ENCODE results near the gene DMPK. TPM values are rescaled to one million over a fixed set of nuclear protein-coding genes. Genes with fewer than 3 reads are reported as not detected.

DMPK gene
- total and polyA plus RNA-seq, 9 of the 15 experiments (the other 6 are each of a cell fraction or from before 2014, with no cell fraction given) = 0.24 to 31.3 (median 7.3) TPM

- no peak for TF ChIP-seq SOX6 (IDR thresholded peaks at IDR 0.05)
- TF ChIP-seq TEAD4 (IDR thresholded peaks at IDR 0.05; ENCODE audit: low read length) = no peak
- no peak for TF ChIP-seq TEAD4 (CRISPR knock-in tag; IDR thresholded peaks at IDR 0.05; ENCODE audit: borderline replicate concordance)
- TF ChIP-seq ZNF551 (CRISPR knock-in tag; IDR thresholded peaks at IDR 0.05) = no peak
- TF ChIP-seq NR3C1 (CRISPR knock-in tag; IDR thresholded peaks at IDR 0.05) = no peak
- no peak for TF ChIP-seq ETV6 (IDR thresholded peaks at IDR 0.05; ENCODE audit: borderline replicate concordance in 1 of 2, low read depth in 2 of 2, low read length in 1 of 2)
- TF ChIP-seq ETV6 (CRISPR knock-in tag; IDR thresholded peaks at IDR 0.05; ENCODE audit: borderline replicate concordance) = no peak
- TF ChIP-seq BHLHE40 (IDR thresholded peaks at IDR 0.05; ENCODE audit: low read length) = no peak
- TF ChIP-seq C11orf30 (IDR thresholded peaks at IDR 0.05; ENCODE audit: low read depth) = no peak
- no peak for TF ChIP-seq RAD51 (IDR thresholded peaks at IDR 0.05; ENCODE audit: borderline replicate concordance, low read depth)
- no peak for TF ChIP-seq RBM17 (IDR thresholded peaks at IDR 0.05; ENCODE audit: borderline replicate concordance, low read depth, low read length)
- TF ChIP-seq YBX1 (IDR thresholded peaks at IDR 0.05) = no peak
- no peak for TF ChIP-seq E2F5 (CRISPR knock-in tag; IDR thresholded peaks at IDR 0.05)
- no peak for TF ChIP-seq KAT2B (IDR thresholded peaks at IDR 0.05; ENCODE audit: low read depth, low read length)
- TF ChIP-seq NFIC (IDR thresholded peaks at IDR 0.05) = peak; percentile 63
- no peak for TF ChIP-seq NFIX (CRISPR knock-in tag; IDR thresholded peaks at IDR 0.05; ENCODE audit: low read depth)
- no peak for TF ChIP-seq ZNF764 (CRISPR knock-in tag; IDR thresholded peaks at IDR 0.05; ENCODE audit: low read depth)
- TF ChIP-seq MTA2 (IDR thresholded peaks at IDR 0.05; ENCODE audit: low read depth) = 0 out of 2 replicates have a peak, but pooled peaks have one; percentile 6
- no peak for TF ChIP-seq BACH1 (tag; IDR thresholded peaks at IDR 0.05)
- no peak for TF ChIP-seq PBX2 (CRISPR knock-in tag; IDR thresholded peaks at IDR 0.05; ENCODE audit: low read depth)
- no peak for TF ChIP-seq PBX2 (tag; conservative IDR thresholded peaks at IDR 0.05; ENCODE audit: low read depth)
- TF ChIP-seq NR2C2 (CRISPR knock-in tag; IDR thresholded peaks at IDR 0.05) = peak; percentile 76; the same call in 1 of the 2 replicates
- TF ChIP-seq NR2C2 (tag; IDR thresholded peaks at IDR 0.05) = peak; percentile 95
- TF ChIP-seq GATAD2A (IDR thresholded peaks at IDR 0.05) = no peak
- no peak for TF ChIP-seq ZNF561 (CRISPR knock-in tag; conservative IDR thresholded peaks at IDR 0.05)
- no peak for TF ChIP-seq ZNF830 (CRISPR knock-in tag; IDR thresholded peaks at IDR 0.05)
- no peak for TF ChIP-seq ZNF253 (CRISPR knock-in tag; conservative IDR thresholded peaks at IDR 0.05)
- peak; percentile 85 for TF ChIP-seq RB1 (IDR thresholded peaks at IDR 0.05; ENCODE audit: low read depth)
- no peak for TF ChIP-seq ZNF12 (CRISPR knock-in tag; IDR thresholded peaks at IDR 0.05)
These were observed 51.7 kb downstream of the DMPK start, which contains the start of gene FBXO46 (continued) for GRCh38 chr19:45730368-45731288.

Measured in K562 (cell line).